Fibroblast of the aortic adventitia (primary cell): ENCODE measurements around the gene ARFGEF3. TPM values are rescaled to one million over a fixed set of nuclear protein-coding genes. Genes with fewer than 3 reads are reported as not detected.
"Not testable (repeated sequence)": the region's sequence is repeated elsewhere in the genome, so short reads cannot be mapped to it uniquely, and the experiment has no call there.

ENCODE experiments used
- DNase-seq: peaks from one replicate; pipeline ENCODE4 v3.0.0-alpha.2; 2010; ENCODE audit warnings: low read depth
- H3K4me3 ChIP-seq: 2 replicates; pipeline ENCODE4 v1.5.1; 2011; ENCODE audit warnings: low read depth, mild to moderate bottlenecking, control low read depth, low read length, moderate library complexity
- total RNA-seq: library from RNA; depleted of rRNA; stranded (reverse); fragments of >200 nt; gene quantifications from 2 replicates; pipeline ENCODE4 v1.2.3, GENCODE V29; 2012; ENCODE audit warnings: low replicate concordance
- TF ChIP-seq, protein P1 (sequence below): IDR thresholded peaks from 2 replicates; pipeline ENCODE4 v1.5.1; 2011; ENCODE audit warnings: mild to moderate bottlenecking, low read length, control low read depth, inconsistent platforms; ENCODE audit not compliant: insufficient read depth

ARFGEF3 gene
- total RNA-seq, 1 donor, result 0.09 TPM

DNA sequence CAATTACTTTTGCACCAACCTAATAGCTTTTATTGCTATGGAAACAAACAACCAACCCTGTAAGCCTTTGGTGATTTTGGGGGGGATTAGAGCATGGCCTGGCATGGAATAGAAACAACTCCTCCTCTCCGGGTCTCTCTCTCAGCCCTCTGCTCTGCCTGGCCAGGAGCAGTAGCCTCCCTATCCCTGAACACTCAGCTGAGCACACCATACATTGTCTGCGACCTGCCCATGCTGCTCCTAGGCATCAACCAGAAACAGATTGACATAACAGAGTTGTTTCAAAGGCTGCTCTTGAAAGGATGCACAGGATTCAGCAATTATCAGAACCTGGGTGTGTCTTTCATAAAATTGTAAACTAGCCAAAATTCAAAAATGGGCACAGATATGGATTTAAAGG lies 186.1 kb downstream of the ARFGEF3 start:
- H3K4me3 ChIP-seq, result no peak overlapping the region
- no peak for DNase-seq
- TF ChIP-seq, protein P1, sequence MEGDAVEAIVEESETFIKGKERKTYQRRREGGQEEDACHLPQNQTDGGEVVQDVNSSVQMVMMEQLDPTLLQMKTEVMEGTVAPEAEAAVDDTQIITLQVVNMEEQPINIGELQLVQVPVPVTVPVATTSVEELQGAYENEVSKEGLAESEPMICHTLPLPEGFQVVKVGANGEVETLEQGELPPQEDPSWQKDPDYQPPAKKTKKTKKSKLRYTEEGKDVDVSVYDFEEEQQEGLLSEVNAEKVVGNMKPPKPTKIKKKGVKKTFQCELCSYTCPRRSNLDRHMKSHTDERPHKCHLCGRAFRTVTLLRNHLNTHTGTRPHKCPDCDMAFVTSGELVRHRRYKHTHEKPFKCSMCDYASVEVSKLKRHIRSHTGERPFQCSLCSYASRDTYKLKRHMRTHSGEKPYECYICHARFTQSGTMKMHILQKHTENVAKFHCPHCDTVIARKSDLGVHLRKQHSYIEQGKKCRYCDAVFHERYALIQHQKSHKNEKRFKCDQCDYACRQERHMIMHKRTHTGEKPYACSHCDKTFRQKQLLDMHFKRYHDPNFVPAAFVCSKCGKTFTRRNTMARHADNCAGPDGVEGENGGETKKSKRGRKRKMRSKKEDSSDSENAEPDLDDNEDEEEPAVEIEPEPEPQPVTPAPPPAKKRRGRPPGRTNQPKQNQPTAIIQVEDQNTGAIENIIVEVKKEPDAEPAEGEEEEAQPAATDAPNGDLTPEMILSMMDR, result no peak

DNA sequence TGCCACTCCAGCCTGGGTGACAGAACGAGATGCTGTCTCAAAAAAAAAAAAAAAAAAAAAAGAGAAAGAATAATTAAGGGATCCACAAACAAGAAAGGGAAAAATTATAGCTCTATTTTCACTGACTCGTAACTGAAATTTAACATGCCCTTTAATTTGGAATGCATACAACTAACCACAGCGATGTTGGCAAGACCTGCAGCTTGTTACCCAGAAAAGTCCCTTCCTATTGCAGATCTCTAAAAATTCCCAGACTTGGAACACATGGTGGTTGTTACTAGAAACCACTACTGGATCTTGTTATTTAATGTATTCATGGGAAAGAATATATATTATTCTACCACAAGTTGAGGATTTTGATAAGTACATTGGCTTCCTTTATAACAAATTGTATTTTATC lies 188.2 kb downstream of the ARFGEF3 start:
- DNase-seq, result peak; percentile 54
- H3K4me3 ChIP-seq, result no peak overlapping the region
- TF ChIP-seq, protein P1, result no peak

DNA sequence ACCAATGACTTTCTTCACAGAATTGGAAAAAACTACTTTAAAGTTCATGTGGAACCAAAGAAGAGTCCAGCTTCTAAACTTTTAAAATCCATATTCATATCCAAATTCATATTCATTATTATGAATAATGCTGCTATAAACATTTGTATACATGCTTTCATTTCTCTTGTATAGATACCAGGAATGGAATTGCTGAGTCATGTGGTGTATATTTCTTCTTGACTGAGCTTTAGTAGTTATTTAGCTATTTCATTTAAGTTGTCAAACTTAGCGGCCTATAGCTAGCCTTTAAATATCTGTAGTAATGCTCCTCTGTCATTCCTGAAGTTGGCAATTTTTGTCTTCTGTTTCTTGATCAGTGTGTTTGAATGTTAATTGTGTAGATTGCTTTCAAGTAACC lies 196.2 kb downstream of the ARFGEF3 start:
- no peak overlapping the region for H3K4me3 ChIP-seq
- DNase-seq, result no peak
- TF ChIP-seq, protein P1, result no peak

DNA sequence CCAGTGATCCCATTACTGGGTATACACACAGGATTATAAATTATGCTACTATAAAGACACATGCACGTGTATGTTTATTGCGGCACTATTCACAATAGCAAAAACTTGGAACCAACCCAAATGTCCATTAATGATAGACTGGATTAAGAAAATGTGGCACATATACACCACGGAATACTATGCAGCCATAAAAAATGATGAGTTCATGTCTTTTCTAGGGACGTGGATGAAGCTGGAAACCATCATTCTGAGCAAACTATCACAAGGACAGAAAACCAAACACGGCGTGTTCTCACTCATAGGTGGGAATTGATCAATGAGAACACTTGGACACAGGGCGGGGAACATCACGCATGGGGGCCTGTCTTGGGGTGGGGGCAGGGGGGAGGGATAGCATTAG lies 206.9 kb downstream of the ARFGEF3 start:
- not testable (repeated sequence) for DNase-seq, H3K4me3 ChIP-seq

DNA sequence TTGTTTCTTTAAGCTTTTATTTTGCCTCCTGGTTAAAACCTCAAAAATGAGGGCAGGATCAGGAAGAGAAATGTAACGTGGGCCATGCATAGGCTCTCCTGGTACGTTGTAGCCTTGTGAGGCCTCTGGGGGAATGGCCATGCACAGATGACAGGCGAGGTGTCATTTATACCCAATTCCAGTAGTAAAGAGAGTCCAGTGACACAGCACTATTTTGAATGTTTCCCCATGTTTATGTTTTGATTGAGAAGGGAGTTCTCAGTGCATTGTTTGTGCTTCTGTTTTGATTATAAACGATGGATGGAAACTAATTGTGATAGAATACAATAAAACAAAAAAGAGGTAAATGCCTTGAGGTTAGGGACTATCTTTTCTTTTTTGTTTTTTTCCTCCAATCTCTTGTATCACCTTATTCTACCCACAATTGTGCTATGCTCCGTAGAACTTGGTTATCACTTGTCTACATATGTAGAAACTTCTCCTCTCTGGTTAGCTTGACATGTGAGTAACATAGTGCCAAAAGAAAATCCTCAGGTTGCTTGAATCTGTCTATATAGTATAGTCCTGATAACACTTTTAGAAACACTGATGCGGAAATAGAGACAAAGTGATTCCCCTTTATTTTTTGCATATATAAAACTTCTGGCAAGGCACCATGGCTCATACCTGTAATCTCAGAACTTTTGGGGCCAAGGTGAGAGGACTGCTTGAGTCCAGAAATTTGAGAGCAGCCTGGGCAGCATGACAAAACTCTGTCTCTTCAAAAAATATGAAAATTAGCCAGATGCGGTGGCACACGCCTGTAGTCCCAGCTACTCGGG lies 209.1 kb downstream of the ARFGEF3 start:
- DNase-seq, result no peak
- no peak overlapping the region for H3K4me3 ChIP-seq
- TF ChIP-seq, protein P1, result no peak

DNA sequence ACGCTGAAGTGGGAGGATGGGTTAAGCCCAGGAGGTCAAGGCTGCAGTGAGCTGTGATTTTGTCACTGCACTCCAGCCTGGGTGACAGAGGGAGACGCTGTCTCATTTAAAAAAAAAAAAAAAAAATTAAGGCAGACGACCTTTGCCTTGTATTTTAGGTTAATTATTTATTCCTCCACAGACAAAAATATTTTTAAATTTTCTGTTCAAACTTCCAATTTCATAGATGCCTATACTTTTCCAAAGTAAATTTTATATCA lies 209.6 kb downstream of the ARFGEF3 start:
- H3K4me3 ChIP-seq, result no peak overlapping the region
- TF ChIP-seq, protein P1, result no peak
- DNase-seq, result no peak

DNA sequence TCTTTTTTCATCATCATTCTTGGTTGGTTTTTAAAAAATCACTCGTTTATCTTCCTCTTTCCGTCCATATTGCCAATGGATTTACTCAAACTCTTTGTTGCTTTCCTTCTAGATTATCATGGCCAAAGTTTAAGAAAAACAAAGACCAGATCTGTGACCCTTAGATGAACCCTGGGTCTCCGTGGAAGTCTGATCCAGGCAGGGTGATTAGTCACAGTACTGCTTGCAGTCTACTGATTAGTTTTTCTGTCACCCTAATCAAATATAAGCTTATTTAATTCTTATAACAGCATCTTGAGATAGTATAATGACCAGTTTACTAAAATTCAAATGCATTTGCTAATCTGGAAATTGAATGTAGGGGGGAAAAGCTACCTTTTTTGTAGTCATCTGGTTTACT lies 210.0 kb downstream of the ARFGEF3 start:
- peak; percentile 54 for DNase-seq
- H3K4me3 ChIP-seq, result no peak overlapping the region
- TF ChIP-seq, protein P1, result no peak
